Suprapubic skin (tissue), 4 donors: Measurements from ENCODE around the gene STAB2.

Experiments
- EP300 ChIP-seq: sonication (generic); formaldehyde crosslinking; IDR thresholded peaks from one replicate; pipeline ENCODE4 v1.6.1; 2017; ENCODE audit warnings: antibody characterized with exemption
- POLR2A ChIP-seq, 2 donors: fragments of 450-650 bp; IDR thresholded peaks; one replicate each; pipeline ENCODE4 v1.6.1; 2017; ENCODE audit warnings: antibody characterized with exemption in 2 of 2, mild to moderate bottlenecking in 2 of 2, moderate library complexity in 2 of 2
- POLR2AphosphoS5 ChIP-seq, 3 donors: sonication (generic); formaldehyde crosslinking; IDR thresholded peaks; one replicate each; pipeline ENCODE4 v1.6.1; 2017; ENCODE audit warnings: antibody characterized with exemption in 3 of 3
- TF ChIP-seq, protein P1 (sequence below), 2 donors: fragments of 200-600 bp in 1 of 2; fragments of 450-650 bp in 1 of 2; sonication (generic) in 1 of 2; IDR thresholded peaks; one replicate each; pipeline ENCODE4 v1.5.1; 2016 to 2019; ENCODE audit warnings: antibody characterized with exemption in 2 of 2, mild to moderate bottlenecking in 1 of 2, moderate library complexity in 1 of 2

DNA sequence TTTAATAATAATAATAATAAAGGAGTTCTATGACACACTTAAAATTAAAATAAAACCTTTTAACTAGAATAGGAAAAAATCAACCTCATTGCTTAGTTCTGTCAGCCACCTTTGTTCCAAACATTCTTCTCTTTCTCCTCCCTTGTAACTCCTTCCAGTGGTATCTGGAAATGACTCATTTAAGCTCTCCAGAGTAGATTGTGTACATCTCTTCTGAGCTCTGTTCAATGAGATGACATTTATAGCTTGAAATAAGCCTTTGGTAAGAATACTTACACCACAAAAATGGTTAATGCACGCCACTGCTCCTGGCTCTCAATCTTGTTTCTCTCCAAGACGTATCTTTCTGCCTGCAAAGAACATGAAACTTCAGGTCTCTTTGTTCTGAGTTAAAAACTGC lies 70.3 kb downstream of the STAB2 start:
- TF ChIP-seq, protein P1, sequence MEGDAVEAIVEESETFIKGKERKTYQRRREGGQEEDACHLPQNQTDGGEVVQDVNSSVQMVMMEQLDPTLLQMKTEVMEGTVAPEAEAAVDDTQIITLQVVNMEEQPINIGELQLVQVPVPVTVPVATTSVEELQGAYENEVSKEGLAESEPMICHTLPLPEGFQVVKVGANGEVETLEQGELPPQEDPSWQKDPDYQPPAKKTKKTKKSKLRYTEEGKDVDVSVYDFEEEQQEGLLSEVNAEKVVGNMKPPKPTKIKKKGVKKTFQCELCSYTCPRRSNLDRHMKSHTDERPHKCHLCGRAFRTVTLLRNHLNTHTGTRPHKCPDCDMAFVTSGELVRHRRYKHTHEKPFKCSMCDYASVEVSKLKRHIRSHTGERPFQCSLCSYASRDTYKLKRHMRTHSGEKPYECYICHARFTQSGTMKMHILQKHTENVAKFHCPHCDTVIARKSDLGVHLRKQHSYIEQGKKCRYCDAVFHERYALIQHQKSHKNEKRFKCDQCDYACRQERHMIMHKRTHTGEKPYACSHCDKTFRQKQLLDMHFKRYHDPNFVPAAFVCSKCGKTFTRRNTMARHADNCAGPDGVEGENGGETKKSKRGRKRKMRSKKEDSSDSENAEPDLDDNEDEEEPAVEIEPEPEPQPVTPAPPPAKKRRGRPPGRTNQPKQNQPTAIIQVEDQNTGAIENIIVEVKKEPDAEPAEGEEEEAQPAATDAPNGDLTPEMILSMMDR (IDR thresholded peaks at IDR 0.05), result no peak
- TF ChIP-seq POLR2A (IDR thresholded peaks at IDR 0.05) (no peak), EP300 (no peak), POLR2AphosphoS5 (IDR thresholded peaks at IDR 0.05) (no peak)
